IPS-18a (cell line): ENCODE data around the gene OR6C65.
A peak's percentile ranks its signal among the peaks of the same experiment; 100 is the strongest.
"Not testable (repeated sequence)": the region's sequence is repeated elsewhere in the genome, so short reads cannot be mapped to it uniquely, and the experiment has no call there.

ENCODE experiments used
- H3K27ac ChIP-seq: one replicate; pipeline ENCODE4 v1.5.1; 2013; ENCODE audit warnings: low read length
- H3K27me3 ChIP-seq: one replicate; pipeline ENCODE4 v1.6.1; 2013; ENCODE audit warnings: mild to moderate bottlenecking, low read length; ENCODE audit not compliant: control insufficient read depth, insufficient read depth
- H3K36me3 ChIP-seq: one replicate; pipeline ENCODE4 v1.6.1; 2013; ENCODE audit warnings: low read depth, low read length; ENCODE audit not compliant: control insufficient read depth
- H3K4me1 ChIP-seq: one replicate; pipeline ENCODE4 v1.6.1; 2013; ENCODE audit warnings: low read depth, low read length; ENCODE audit not compliant: control insufficient read depth
- H3K4me3 ChIP-seq: one replicate; pipeline ENCODE4 v1.5.1; 2013; ENCODE audit warnings: low read length
- H3K9ac ChIP-seq: one replicate; pipeline ENCODE4 v1.6.1; 2013; ENCODE audit warnings: mild to moderate bottlenecking, low read length, moderate library complexity
- H3K9me3 ChIP-seq: one replicate; pipeline ENCODE4 v1.6.1; 2013; ENCODE audit warnings: low read depth, low read length; ENCODE audit not compliant: control insufficient read depth

Gene OR6C65

GRCh38 chr12:55413498-55414388, 13.4 kb downstream of the OR6C65 start:
- H3K4me1 ChIP-seq, H3K4me3 ChIP-seq, H3K9me3 ChIP-seq, H3K27ac ChIP-seq, H3K9ac ChIP-seq, H3K36me3 ChIP-seq, H3K27me3 ChIP-seq: not testable (repeated sequence)

GRCh38 chr12:55414396-55414823, 14.1 kb downstream of the OR6C65 start:
- not testable (repeated sequence) for H3K4me3 ChIP-seq, H3K36me3 ChIP-seq, H3K9ac ChIP-seq, H3K27me3 ChIP-seq, H3K27ac ChIP-seq, H3K4me1 ChIP-seq, H3K9me3 ChIP-seq

GRCh38 chr12:55414889-55415288, 14.6 kb downstream of the OR6C65 start:
- not testable (repeated sequence) for H3K4me3 ChIP-seq

GRCh38 chr12:55416961-55417360, 16.6 kb downstream of the OR6C65 start:
- Histone ChIP-seq H3K27ac (no peak overlapping the region), H3K36me3 (no peaks in the 10 kb centered on the region), H3K9me3 (no peaks in the 10 kb centered on the region), H3K4me1 (no peaks in the 10 kb centered on the region), H3K27me3 (no peaks in the 10 kb centered on the region), H3K4me3 (no peak overlapping the region), H3K9ac (no peak overlapping the region)

More at GRCh38 chr12:55414889-55415288, 14.6 kb downstream of the OR6C65 start:
- H3K9ac ChIP-seq, H3K9me3 ChIP-seq, H3K27me3 ChIP-seq, H3K27ac ChIP-seq, H3K4me1 ChIP-seq, H3K36me3 ChIP-seq: not testable (repeated sequence)

GRCh38 chr12:55420307-55420962, 20.1 kb downstream of the OR6C65 start:
- Histone ChIP-seq H3K27me3 (no peaks in the 10 kb centered on the region), H3K4me1 (no peaks in the 10 kb centered on the region), H3K9me3 (no peaks in the 10 kb centered on the region), H3K27ac (no peak overlapping the region), H3K36me3 (no peaks in the 10 kb centered on the region), H3K4me3 (no peak overlapping the region), H3K9ac (no peak overlapping the region)

- no peaks in the 10 kb centered on the region for H3K9me3 ChIP-seq
- no peak within 1 kb of the TSS for H3K4me3 ChIP-seq
- no peak within 1 kb of the TSS for H3K9ac ChIP-seq
- H3K4me1 ChIP-seq: peaks cover 22% of the 10 kb centered on the region
- H3K36me3 ChIP-seq: no peaks in the 10 kb centered on the region
- H3K27ac ChIP-seq: no peak within 1 kb of the TSS
- H3K27me3 ChIP-seq: no peaks in the 10 kb centered on the region
Measured at GRCh38 chr12:55425954-55426353, 25.6 kb downstream of the OR6C65 start, which contains the start of gene OR6C76. Gene OR6C76, plus strand, starts transcription at chr12:55426254. Its CDS starts 0 bp downstream, at chr12:55426254.

- Histone ChIP-seq H3K4me3 (peak overlapping the region; percentile 29), H3K36me3 (no peaks in the 10 kb centered on the region), H3K4me1 (peaks cover 22% of the 10 kb centered on the region), H3K27me3 (no peaks in the 10 kb centered on the region), H3K27ac (peak overlapping the region; percentile 49), H3K9me3 (no peaks in the 10 kb centered on the region), H3K9ac (no peak overlapping the region)
Measured at GRCh38 chr12:55428331-55429243, 28.3 kb downstream of the OR6C65 start.

GRCh38 chr12:55441233-55441632, 40.9 kb downstream of the OR6C65 start:
- not testable (repeated sequence) for H3K9ac ChIP-seq

GRCh38 chr12:55443776-55444175, 43.4 kb downstream of the OR6C65 start, which contains the start of gene OR6C2:
Gene OR6C2, plus strand, starts transcription at chr12:55444076. Its CDS starts 8,138 bp downstream, at chr12:55452214.
- Histone ChIP-seq H3K4me3 (no peak within 1 kb of the TSS), H3K27ac (no peak within 1 kb of the TSS), H3K9me3 (peaks cover 4% of the 10 kb centered on the region), H3K36me3 (no peaks in the 10 kb centered on the region), H3K4me1 (no peaks in the 10 kb centered on the region), H3K9ac (no peak within 1 kb of the TSS), H3K27me3 (no peaks in the 10 kb centered on the region)

More at GRCh38 chr12:55441233-55441632, 40.9 kb downstream of the OR6C65 start:
- H3K4me1 ChIP-seq, H3K36me3 ChIP-seq, H3K4me3 ChIP-seq, H3K9me3 ChIP-seq, H3K27ac ChIP-seq, H3K27me3 ChIP-seq: not testable (repeated sequence)

- no peaks in the 10 kb centered on the region for H3K27me3 ChIP-seq
Measured at GRCh38 chr12:55445357-55445756, 45.0 kb downstream of the OR6C65 start.

GRCh38 chr12:55446326-55446725, 46.0 kb downstream of the OR6C65 start:
- H3K9me3 ChIP-seq: no peaks in the 10 kb centered on the region
- no peaks in the 10 kb centered on the region for H3K27me3 ChIP-seq
- H3K27ac ChIP-seq: no peak overlapping the region
- no peak overlapping the region for H3K9ac ChIP-seq
- no peaks in the 10 kb centered on the region for H3K4me1 ChIP-seq
- H3K4me3 ChIP-seq: no peak overlapping the region
- H3K36me3 ChIP-seq: no peaks in the 10 kb centered on the region

More at GRCh38 chr12:55445357-55445756, 45.0 kb downstream of the OR6C65 start:
- H3K27ac ChIP-seq: no peak overlapping the region
- no peaks in the 10 kb centered on the region for H3K4me1 ChIP-seq
- H3K4me3 ChIP-seq: no peak overlapping the region
- no peak overlapping the region for H3K9ac ChIP-seq
- H3K36me3 ChIP-seq: no peaks in the 10 kb centered on the region
- peaks cover 3% of the 10 kb centered on the region for H3K9me3 ChIP-seq
